ENCODE data around the gene DST.

DST gene

DNA sequence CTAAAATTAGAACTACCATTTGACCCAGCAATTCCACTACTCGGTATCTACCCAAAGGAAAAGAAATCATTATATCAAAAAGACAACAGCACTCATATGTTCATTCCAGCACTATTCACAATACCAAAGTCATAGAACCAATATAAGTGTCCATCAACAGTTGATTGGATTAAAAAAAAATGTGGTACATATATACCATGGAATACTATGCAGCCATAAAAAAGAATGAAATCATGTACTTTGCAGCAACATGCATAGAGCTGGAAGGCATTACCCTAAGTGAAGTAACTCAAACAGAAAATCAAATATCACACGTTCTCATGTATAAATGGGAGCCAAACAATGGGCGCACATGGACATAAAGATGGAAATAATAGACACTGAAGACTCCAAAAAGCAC lies 163.3 kb downstream of the DST start:
- DNase-seq: no peak

DNA sequence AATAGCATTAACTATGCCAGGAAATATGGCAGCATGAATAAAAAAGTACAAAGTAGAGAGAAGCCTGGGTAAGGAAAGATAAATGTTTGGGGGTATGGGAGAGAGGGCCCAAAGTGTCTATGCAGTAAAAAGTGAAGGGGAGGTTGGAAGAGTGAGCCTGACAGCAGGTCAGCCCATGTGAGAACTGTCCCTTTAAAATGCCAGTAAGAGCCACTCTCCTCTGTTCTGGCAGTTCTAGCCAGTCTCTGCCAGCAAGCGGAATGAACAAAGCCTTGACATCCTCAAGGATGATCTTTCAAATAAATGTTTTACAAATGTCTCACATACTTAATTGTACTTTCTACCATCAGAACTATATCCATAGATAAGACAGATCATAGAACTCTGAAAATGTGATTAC lies 164.5 kb downstream of the DST start:
- DNase-seq: no peak

DNA sequence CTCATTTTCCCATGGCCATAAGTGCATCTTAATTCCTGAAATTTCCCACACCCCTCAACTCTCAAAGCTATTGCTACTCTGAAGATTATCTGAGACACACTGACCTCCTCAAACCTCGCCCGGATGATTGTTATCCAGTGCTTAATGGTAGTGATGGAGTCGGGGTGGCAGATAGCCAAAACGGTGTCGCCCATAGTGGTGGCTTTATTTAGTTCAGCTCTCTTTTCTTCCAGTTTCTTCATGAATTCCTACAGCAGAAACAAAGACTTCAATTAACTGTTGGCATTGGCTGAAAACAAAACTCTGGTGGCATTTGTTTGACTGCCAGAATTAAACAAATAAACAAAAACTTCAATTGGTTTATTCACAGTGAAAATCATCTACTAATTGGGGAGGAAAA lies 165.4 kb downstream of the DST start:
- DNase-seq: no peak

DNA sequence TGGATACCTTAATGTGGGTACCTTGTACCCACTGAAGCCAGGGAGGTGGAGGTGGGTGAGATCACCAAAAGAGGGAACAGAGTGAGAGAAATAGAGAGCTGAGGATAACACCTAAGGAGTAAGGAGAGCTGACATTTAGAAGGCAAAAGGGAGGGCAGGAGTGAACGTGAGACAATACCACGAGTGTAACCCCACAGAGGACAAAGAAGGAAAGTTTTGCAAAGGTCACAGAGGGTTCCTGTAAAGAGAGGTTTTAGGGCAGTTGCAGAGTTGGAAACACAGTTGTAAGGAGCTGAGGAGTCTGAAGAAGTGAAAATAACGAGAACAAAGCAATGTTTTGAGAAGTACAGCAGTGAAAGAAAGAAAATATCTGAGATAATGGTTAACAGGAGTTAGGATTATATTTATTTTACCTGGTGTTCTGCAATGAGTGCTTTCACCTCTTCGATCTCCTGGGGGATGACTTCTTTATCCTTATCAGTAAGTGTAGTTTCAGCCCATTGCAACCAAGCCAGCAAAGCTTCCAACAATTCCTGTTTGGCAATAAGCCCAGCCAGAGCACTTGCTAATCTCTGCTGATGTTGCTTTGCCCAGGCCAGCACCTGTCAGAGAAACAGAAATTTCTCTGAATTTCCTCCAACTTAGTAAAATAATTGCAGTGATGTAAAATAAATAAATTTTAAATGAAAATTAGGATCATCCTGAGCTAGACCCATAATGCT lies 166.8 kb downstream of the DST start:
- DNase-seq: no peak

DNA sequence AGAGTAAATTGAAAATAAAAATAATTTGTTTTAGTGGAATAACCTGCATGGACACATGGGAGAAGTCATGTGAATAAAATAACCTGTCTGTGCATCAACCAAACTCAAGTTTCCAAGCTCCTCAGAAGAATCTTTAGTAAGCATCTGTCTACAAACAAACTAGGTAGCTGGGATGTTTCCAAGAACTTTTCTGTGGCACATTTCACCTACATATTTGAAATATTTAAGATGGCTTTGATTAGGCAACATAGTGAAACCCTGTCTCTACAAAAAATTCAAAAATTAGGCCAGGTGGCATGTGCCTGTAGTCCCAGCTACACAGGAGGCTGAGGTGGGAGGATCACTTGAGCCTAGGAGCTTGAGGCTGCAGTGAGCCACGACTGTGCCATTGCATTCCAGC lies 168.2 kb downstream of the DST start:
- no peak for DNase-seq

DNA sequence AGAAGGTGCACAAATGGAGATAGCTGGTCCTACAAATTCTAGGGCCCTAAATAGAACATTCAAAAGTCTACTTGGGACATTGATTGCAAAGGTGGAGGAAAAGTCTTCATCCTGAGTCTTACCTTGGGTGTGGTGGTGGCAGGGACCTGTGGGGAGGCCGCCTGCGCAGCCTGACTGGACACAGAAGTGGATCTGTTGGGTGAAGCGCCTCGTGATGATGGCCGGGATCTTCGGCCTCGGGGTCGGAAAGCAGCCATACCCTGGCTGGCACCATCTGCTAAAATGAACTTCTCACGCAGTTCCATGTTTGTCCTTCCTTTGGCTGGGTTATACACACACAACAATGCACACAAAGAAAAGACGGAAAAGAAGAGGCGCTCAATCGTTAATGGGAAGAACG lies 179.2 kb downstream of the DST start:
- no peak for DNase-seq

DNA sequence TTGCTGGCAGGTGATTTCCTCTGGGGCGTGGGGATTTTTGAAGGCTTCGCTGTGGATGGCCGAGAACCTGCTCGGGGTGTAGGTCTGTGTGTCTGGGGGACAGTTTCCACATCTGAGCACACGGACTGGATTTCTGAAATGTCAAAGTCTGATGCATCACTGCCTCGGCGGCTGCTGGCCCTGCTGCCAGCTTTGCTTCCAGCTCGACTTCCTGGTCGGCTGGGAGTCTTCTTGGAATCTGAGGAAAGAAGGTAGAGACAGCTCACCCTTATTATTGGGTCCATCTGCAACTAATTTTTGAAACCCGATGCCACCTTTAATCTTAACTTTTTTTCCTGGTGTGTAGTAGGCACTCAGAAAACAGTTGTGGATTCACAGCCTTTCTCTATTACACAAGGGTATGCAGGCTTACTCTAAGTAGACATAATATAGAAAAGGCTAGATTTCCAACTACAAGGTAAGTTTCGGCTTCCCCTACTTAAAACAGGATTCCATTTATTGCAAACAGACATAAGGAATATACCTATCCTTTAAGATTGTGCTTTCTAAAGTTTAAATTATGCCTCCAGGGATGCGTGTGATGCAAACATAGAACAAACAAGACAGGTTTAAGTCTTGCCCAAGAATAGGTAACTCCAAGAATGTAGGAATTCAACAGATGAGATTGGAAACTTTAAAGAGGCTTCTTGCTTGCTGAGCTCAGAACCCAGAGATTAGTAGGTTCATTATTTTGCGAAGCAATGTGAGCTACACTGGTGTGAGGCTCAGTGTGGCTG lies 183.5 kb downstream of the DST start:
- no peak for DNase-seq

DNA sequence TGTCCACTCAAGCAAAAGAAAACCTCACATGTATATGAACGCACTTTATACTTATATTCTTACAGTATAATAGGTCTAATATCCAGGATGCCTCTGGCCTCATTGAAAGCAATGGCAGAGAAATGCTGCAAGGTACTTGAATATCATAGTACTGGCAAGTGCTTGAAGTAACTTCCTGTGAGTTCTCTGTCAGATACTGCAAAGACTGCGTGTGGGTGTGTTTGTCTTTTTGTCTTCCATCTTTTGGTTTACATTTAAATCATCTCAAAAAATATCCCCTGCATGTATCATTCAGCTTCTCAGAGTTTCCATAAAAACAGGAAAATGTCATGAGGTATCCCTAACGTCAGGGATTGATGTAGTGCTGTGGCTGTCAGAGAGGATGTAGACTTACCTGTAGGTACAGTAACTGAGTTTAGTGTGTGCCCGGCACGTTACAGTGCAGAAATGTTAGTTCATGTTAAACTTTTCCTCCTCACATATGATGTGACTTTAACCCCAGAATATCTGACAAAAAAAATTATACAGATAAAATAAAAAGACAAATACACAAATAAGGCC lies 184.3 kb downstream of the DST start:
- no peak for DNase-seq

DNA sequence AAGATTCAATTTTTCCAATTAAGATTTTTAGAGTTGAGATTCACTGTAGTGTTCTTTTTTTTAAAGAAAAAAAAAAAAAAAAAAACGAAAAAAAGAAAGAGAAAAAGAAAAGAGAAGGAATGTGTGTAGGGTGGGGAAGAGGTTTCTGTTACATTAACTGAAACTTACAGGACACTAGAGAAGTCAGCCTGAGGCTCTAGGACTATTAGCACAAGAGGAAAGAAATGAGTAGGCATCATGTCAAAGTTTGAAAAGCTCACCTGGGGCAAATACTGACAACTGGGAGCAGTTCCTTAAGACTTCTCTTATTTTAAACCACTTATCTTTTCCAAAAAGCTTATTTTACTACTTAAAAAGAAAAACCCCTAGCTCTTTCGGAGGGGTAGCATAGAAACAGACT lies 185.9 kb downstream of the DST start:
- no peak for DNase-seq

DNA sequence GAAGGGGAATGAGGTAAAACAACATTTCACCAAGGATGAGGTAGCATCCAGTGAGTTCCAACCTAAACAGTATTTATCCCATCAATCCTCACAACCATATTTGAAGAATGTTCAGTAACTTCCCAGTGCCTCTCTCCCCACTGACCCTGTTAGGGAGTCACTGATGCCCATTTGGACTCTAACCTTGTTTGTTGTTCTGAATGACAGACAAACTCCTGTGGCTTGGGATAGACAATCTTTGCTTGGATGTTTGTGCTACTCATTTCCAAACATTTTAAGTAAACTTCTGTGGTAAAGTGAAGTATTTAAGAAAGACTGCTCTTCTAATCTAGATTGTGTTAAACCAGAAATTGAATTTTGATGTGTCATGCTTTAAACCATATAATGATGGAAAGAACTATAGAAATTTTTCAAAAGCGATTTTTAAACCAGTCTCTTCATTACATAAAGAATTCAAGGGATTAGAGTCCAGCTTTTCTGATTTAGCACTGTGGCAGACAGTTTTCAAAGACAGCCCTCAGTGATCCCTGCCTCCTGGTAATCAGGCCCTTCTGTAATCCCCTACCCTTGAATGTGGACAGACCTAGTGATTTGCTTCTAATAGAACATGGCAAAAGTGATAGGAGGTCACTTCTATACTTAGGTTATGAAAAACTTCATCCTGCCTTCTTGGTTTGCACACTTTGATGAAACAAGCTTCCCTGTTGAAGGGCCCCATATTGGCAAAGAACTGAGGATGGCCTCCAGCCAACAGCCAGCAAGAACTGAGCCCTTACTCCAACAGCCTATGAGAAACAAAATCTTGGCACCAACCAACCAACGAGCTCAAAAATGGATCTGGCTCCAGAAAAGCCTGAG lies 191.6 kb downstream of the DST start:
- peak; percentile 73 for DNase-seq

DNA sequence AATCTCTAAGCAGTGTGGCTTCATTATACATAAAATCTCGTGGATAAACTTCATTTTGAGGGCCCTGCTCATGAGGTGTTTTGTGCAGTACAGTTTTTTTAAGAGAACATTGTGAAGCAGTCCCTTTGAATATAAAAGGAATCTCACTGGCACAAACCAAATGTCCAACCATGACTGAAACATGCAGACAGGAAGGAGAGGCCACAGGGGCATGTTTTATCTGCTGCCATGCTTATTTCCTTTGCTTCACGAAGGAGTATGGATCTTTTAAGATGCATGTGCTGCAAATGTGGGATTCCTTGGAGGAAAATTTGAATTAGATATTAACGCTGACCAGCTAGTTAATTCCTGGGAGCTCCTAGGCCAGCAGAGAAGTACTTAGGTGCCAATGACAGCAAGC lies 192.3 kb downstream of the DST start:
- DNase-seq: no peak

DNA sequence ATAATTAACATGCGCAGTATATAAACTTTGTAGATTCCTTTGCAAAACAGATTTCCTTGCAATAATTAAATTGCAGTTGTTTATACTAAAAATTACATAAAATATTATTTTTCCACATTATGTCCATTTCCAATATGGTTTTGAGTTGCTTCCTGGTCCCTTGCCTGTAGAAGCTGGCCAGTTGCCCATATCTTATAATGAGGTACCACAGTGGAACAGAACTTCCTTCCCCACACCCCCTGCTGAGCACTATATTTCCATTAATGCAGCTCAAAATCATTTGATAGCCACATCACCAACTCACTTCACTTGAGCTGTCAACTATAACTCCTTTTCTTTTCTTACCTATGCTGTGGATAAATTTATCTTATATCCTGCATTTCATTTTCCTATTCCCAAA lies 194.6 kb downstream of the DST start:
- DNase-seq: no peak

DNA sequence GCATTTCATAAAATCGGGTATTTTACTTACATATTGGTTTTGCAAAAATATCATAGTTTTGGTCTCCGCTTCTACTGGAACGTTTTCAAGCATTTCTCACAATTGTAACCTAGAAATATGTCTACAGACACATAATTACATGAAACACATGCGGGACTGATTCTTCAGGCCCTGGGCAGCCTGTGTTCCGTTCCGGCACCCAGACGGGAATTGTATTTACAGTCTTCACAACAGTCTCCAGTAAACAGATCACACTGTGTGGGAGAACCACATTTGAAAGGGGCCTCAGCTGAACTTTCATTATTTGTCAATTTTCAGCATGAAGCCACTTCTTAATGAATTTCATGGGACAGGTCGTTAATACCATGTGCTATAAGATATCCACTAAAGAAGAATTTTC lies 196.9 kb downstream of the DST start:
- DNase-seq: peak; percentile 46

DNA sequence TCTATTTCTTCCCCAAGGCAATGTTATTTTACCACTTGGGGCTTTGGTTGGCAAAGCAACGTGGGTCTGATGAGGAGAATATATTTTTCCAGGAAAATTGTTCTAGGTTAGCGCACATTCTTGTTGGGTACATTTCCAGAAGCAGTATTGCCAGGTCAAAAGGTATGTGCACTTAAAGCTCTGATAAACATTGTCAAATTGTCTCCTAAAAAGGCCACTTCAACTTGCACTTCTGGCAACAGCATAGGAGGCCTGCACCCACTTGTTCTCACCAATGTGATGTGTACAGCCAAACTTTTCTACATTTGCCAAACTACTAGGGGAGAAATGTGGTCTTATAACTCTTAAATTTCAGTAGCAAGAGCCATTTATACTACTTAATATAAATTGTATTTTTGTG lies 197.8 kb downstream of the DST start:
- no peak for DNase-seq

DNA sequence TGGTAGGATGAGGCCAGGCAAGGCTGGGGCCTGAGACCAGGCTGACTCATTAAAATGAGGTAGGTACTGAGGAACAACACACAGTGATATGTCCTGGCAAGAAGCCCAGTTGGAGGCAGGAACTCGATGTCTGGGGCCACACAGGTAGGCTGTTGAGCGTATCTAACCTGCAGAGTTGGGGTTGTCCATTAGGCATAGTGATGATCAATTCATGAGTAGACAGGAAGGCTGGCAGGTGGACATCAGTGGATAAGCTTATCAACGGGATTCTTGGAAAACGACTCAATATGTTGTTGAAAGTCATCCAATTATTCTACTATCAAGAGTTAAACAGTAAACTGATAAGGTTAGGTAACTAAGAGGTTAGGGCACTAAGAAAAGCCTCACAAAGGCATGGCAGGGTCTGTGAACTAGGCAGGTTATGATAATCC lies 202.1 kb downstream of the DST start:
- DNase-seq: no peak

DNA sequence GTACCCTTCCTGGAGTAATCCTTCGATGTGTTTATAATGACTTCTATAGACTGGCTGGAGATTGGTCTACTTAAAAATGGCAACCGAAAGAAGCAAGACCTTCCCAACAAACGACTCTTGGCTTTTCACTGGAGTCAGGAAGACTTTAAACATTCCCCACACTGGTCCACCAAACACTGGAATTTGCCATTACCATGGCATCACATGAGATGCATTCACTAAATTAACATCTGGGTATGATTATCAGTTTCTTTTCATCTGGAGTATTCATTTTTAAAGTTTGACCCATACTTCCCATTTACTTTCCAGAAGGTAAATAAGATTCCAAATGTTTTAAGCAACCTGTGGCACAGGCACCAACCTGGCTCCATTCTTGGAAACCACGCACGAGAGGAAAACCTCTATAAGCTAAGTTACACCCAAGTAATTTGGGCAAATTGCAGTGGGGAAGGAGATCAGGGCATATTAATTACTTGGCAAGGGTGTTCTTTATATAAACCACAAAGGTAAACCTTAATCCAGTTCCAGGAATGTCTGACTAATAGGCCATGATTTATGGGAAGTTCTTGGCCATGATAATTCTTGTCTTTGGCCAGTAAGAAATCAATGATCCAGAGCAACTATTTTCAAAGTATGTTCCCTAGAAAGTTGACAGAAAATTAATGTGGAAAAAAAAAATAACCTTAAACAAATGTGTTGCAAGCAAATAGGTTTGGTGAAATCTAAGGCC lies 205.4 kb downstream of the DST start:
- DNase-seq: no peak

DNA sequence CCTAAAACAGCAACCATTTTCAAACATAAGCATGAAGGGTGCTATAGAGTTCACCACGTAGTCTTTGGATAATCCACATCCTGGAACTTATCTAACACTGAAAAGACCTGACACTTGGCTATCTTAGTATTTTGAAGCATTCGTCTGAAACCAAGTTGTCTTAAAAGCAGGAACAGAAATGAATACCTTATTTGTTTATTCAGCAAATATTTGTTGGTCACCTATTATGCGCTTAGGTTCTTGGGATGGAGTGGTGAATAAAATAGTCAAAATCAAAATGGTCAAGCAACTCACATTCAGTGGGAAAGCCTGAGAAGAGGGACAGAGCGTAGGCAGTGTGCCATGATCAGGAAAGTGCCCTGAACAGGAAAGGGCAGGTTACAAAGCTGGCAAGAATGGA lies 206.9 kb downstream of the DST start:
- no peak for DNase-seq

DNA sequence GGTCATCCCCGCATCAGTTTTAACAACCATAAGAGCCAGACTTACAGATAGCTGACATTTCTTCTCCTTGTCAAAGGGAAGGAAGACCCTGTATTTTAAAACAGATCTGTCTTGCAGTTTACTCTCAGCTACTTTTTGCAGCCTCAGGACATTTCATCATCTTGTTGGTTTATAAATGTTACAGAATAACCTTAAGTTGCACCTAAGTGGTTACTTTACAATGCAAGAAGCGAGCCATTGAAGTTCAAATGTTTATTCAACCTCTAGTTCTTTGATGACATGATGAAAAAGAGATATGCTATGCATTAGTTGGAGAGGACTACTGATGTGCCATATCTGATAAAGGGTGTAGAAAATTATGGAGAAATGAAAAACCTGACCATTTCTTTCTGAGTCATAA lies 207.4 kb downstream of the DST start:
- no peak for DNase-seq

DNA sequence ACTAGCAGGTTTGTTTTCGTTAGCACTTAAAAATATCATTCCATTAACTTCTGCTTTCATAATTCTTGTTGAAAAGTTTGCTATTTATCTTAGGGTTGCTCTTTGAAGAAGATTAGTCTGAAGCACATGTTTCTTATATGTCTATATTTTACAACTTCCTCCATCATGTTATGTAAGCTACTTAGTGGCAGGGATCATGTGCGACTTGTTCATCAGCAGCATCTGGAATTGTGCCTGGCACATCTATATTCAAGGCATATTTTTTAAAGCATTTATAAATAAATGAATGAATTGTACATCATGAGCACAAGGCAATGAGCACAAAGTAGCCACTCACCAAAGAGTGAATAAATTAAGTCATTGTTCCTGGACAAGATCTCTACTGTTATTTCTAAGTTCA lies 208.1 kb downstream of the DST start:
- DNase-seq: no peak

DNA sequence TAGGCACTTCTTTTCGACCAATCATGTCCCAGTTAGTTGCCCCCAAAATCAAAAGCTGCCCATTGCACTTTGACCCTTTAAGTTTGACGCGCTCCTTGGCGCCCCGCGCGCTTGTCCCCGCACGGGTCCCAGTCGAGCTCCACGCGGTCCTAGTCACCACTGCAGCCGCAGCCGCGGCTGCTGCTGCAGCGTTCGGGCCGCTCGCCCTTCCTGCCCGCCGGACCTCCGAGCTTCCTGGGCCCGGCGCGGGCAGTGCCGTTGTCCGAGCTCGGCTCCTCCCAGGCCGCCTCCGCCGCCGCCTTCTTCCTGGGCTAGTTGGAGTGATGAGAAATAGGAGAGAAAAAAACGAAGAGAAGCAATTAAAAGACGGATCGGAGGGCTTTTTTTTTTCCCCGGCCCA lies 209.6 kb downstream of the DST start:
- DNase-seq: no peak

DNA sequence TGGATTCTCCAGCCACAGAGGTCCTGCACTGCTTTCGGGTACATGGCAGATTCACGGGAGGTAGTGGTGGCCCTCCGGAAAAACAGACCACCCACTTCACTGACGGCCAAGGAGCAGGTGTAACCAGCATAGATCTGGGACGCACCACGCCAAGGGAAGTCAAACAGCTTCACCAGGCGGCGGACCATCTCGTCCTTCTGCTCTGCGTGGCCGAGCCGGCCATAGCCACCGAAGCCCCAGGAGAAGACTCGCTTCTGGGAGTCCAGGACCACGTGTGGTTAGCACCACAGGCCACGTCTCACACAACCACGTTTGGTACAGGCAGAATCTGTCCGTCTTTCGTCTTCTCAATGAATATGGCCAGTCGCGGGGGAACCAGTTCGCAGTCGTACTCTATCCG lies 210.5 kb downstream of the DST start:
- no peak for DNase-seq
